Activated CD4-positive, alpha-beta memory T cell treated with anti-CD3 and anti-CD28 coated beads, Interleukin-2, amount 10 ng/mL, durations not matched to agents 7 days and 5 days (primary cell): Measurements from ENCODE around the gene NUDT22. TPM values are rescaled to one million over a fixed set of nuclear protein-coding genes. Genes with fewer than 3 reads are reported as not detected.

Experiments used
- CTCF ChIA-PET: fragments of 350-600 bp; sonication (Branson Sonifier 250); formaldehyde crosslinking; loops from one replicate; lab custom pipeline; 2021; ENCODE audit warnings: antibody characterized with exemption, inconsistent platforms; lab: Charles Lee
- POLR2A ChIA-PET: fragments of 350-600 bp; sonication (Branson Sonifier 250); formaldehyde crosslinking; loops from one replicate; lab custom pipeline; 2021; ENCODE audit warnings: antibody characterized with exemption; lab: Charles Lee
- DNase-seq: peaks from one replicate; pipeline ENCODE4 v3.0.0-alpha.2; 2020
- H3K27ac Mint-ChIP-seq: one replicate; pipeline ENCODE4 v1.8.0; 2021; ENCODE audit warnings: mild to moderate bottlenecking, mixed read lengths
- H3K27me3 Mint-ChIP-seq: one replicate; pipeline ENCODE4 v1.8.0; 2021; ENCODE audit warnings: mixed read lengths
- H3K36me3 Mint-ChIP-seq: one replicate; pipeline ENCODE4 v1.8.0; 2021; ENCODE audit warnings: low read depth, mixed read lengths
- H3K4me1 Mint-ChIP-seq: one replicate; pipeline ENCODE4 v1.8.0; 2021; ENCODE audit warnings: mixed read lengths
- H3K4me3 Mint-ChIP-seq: one replicate; pipeline ENCODE4 v1.8.0; 2021; ENCODE audit warnings: mild to moderate bottlenecking, mixed read lengths
- H3K9me3 Mint-ChIP-seq: one replicate; pipeline ENCODE4 v1.8.0; 2021; ENCODE audit warnings: mixed read lengths
- total RNA-seq, 2 experiments: library from RNA; stranded (reverse); gene quantifications; one replicate each; pipeline ENCODE4 v1.2.3, GENCODE V29; 2021

The NUDT22 gene
- total RNA-seq, 2 experiments from 2014 or later: 84.8 to 90.6 TPM

DNA sequence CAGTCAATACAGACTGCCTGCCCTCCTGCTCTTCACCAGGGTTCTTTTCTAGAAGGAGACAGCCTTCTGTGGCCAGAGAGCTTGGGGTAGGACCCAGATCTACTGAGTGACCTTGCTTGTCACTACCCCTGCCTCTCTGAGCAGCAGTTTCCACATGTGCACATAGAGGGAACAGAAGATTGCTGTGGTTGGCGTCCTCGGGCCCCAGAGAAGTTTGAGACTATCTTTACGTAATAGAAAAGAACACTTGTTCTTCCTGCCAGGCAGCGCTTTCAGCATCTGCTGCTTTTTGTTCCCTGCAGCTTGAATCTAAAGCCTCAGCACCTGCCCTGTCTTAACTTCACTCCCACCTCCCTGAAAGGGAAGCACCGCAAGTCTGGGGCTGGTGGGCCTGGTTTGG lies 12.9 kb downstream of the NUDT22 start:
- Mint-ChIP-seq H3K27ac (no peak overlapping the region), H3K36me3 (peaks cover 19% of the 10 kb centered on the region), H3K4me3 (no peak overlapping the region), H3K4me1 (peaks cover 47% of the 10 kb centered on the region), H3K9me3 (no peaks in the 10 kb centered on the region), H3K27me3 (no peaks in the 10 kb centered on the region)
- ChIA-PET CTCF (interaction anchor here (2.0 kb wide), 1 partner anchor 62 kb away, joined by 5 read pairs; no protein-coding TSS in a partner anchor), POLR2A (interaction anchor here (1.8 to 4.8 kb wide), 3 partner anchors 14 to 33 kb away, joined by 4 to 45 read pairs (median 19); partner anchors contain the start of genes FERMT3, NUDT22 and TRPT1)
- no peak for DNase-seq

DNA sequence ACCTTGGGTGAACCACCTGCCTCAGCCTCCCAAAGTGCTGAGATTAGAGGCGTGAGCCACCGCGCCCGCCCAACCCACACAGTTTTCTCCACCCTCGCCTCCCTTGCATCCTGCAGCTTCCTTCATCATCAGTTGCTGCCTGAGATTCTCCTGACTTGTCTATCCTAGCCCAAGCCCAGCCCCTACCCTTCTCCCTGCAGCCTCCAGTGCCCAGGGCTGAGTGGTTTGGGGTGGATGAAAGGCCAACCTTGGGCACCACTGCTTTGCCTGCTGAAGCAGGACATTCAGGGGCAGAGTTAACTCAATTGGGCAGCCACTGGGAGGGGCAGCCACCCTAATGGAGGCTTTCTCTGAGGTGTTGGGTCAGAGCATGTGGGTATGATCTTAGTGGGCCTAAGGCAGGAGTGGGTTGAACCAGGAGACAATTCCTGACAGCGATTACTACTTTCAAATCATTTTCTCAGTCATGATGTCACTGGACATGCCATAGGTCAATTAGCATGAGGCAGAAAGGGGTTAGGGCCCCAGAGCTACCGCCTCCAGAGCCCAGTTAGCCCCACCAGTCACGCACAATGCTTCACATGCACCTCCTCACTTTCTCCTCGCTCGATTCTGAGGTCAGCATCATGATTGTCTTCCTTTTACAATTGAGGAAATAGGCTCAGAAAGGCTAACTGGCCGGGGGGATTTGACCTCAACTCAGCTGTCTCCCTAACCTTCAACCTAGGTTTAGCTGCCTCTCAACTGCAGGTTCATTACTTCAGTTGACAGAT lies 13.8 kb downstream of the NUDT22 start:
- POLR2A ChIA-PET: interaction anchor here (1.0 to 4.8 kb wide), 4 partner anchors 15 to 33 kb away, joined by 4 to 45 read pairs (median 12); partner anchors contain the start of genes FERMT3, NUDT22 and TRPT1
- Mint-ChIP-seq H3K27ac (peak overlapping the region; percentile 92), H3K36me3 (peaks cover 23% of the 10 kb centered on the region), H3K27me3 (no peaks in the 10 kb centered on the region), H3K4me1 (peaks cover 53% of the 10 kb centered on the region), H3K4me3 (peak overlapping the region; percentile 90), H3K9me3 (no peaks in the 10 kb centered on the region)
- CTCF ChIA-PET: interaction anchor here (2.0 to 3.6 kb wide), 2 partner anchors 10 to 61 kb away, joined by 5 to 23 read pairs; no protein-coding TSS in a partner anchor
- no peak for DNase-seq

DNA sequence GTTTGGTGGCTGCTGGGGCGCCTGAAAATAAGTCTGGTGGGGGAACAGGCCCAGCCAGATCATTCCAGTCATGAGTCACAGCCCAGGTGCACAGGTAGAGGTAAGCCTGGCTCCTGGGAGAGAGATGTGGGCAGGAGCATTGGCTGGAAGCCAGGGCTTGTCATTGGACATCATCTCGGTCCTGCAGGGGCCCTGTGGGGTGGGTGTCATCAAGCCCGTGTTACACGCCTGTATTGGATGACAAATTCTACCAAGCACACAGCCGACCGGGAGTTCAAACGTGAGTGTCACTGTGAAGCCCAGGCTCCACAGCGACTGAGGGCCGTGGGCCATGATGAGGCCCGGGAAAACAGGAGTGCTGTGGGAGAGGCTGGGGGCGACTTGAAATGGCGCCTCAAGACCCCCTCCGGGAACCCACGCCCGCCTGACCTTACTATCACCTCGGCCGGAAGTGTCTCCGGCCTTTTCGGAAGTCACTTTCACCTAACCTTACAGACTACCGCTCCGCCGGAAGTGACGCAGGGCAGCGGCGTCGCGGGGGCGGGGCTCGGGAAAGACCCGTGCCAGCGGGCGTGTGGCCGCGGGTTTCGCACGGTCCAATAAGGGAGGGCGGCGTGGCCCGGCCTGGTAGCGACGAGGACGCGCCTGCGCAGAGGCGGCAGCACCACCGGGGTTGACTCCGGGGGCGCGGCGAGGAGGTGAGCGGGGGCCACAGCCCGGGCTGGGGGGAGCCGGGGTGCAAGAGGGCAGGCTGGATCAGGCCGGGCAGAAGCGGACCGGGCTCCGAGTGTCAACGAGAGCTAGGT lies 14.6 kb downstream of the NUDT22 start, which contains the start of gene FKBP2:
Gene FKBP2, plus strand, starts transcription at position 661 of the 806 bp plus-strand sequence. CDS start 1,293 bp downstream, outside the sequence.
- Mint-ChIP-seq H3K4me3 (peak within 1 kb of the TSS; percentile 90), H3K27me3 (no peaks in the 10 kb centered on the region), H3K4me1 (peaks cover 52% of the 10 kb centered on the region), H3K27ac (peak within 1 kb of the TSS; percentile 92), H3K36me3 (peaks cover 23% of the 10 kb centered on the region), H3K9me3 (no peaks in the 10 kb centered on the region)
- DNase-seq: peak; percentile 98
- ChIA-PET POLR2A (interaction anchor here (0.8 to 5.9 kb wide), 13 partner anchors 9 to 77 kb away, joined by 4 to 49 read pairs (median 8); partner anchors contain the start of genes BAD, DNAJC4, FERMT3 and NUDT22), CTCF (interaction anchor here (0.7 to 3.6 kb wide), 15 partner anchors 10 to 538 kb away, joined by 3 to 23 read pairs (median 5); partner anchors contain the start of genes CATSPERZ, GPR137, NUDT22 and PRDX5)

DNA sequence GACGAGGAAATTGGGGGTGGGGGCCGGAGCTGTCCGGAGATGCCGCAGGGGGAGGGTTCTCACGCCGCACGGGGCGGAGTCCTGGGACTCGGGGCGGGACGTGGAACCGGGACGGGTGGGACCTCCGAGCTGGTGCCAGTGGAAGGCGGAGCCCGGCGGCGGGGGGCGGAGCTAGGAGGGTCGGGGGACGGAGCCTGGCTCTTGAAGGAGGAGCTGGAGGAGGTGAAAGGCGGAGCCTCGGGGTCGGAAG lies 15.1 kb downstream of the NUDT22 start:
- H3K27ac Mint-ChIP-seq: peak overlapping the region; percentile 92
- DNase-seq: peak; percentile 100
- CTCF ChIA-PET: interaction anchor here (0.7 to 3.6 kb wide), 14 partner anchors 9 to 537 kb away, joined by 3 to 23 read pairs (median 6); partner anchors contain the start of genes CATSPERZ, GPR137, NUDT22 and PRDX5
- H3K4me3 Mint-ChIP-seq: peak overlapping the region; percentile 90
- H3K27me3 Mint-ChIP-seq: no peaks in the 10 kb centered on the region
- H3K36me3 Mint-ChIP-seq: peaks cover 23% of the 10 kb centered on the region
- H3K4me1 Mint-ChIP-seq: peaks cover 50% of the 10 kb centered on the region
- POLR2A ChIA-PET: interaction anchor here (0.8 to 5.9 kb wide), 11 partner anchors 9 to 76 kb away, joined by 4 to 49 read pairs (median 8); partner anchors contain the start of genes BAD, DNAJC4, FERMT3 and NUDT22
- H3K9me3 Mint-ChIP-seq: no peaks in the 10 kb centered on the region

DNA sequence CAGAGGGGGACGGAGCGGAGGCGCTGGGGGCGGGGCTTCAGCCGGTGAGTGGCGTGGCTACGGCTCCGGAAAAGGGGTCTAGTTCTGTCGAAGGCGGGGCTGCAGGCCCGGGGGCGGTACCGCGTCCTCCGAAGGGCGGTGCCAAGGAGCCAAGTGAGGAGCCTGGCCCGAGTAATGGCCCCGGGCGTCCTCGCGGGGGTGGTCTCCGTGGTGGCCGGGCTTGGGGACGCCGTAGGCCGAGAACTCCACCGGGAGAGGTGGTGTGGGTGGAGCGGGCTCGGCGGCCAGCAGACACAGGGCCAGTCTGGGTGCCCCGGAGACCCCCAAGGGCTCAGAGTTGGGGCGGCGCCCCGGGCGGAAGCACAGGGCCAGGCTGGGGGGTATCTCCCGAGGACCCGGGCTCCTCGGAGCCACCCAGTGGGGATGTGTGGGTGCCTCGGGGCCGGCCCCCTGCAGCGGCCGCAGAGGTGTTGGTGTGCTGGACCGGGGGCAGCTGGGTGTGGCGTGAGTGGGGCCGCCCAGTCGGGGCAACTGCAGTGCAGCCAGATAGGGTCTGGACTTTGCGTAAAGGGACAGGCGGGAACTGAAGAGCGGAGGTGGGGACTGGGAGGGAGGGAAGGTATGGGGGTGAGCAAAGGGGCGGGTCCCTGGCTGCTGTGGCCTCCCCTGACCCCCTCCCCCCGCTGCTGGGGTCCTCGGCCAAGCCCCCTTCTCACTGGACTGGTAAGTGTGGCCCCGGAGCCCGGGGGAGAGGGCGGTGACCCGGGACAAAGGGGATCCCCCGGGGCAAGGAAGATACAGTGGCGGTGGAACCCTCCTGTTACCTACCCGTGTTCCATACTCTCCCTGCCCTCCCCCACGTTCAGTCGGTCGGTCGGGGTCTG lies 15.7 kb downstream of the NUDT22 start:
- Mint-ChIP-seq H3K4me3 (peak overlapping the region; percentile 90), H3K36me3 (peaks cover 23% of the 10 kb centered on the region), H3K27ac (peak overlapping the region; percentile 92), H3K4me1 (peaks cover 50% of the 10 kb centered on the region), H3K27me3 (no peaks in the 10 kb centered on the region), H3K9me3 (no peaks in the 10 kb centered on the region)
- ChIA-PET CTCF (interaction anchor here (0.7 to 3.6 kb wide), 14 partner anchors 8 to 537 kb away, joined by 3 to 23 read pairs (median 6); partner anchors contain the start of genes CATSPERZ, GPR137, NUDT22 and PRDX5), POLR2A (interaction anchor here (0.6 to 11.2 kb wide), 13 partner anchors 8 to 76 kb away, joined by 4 to 131 read pairs (median 8); partner anchors contain the start of genes BAD, DNAJC4, FERMT3 and NUDT22)
- DNase-seq: no peak

DNA sequence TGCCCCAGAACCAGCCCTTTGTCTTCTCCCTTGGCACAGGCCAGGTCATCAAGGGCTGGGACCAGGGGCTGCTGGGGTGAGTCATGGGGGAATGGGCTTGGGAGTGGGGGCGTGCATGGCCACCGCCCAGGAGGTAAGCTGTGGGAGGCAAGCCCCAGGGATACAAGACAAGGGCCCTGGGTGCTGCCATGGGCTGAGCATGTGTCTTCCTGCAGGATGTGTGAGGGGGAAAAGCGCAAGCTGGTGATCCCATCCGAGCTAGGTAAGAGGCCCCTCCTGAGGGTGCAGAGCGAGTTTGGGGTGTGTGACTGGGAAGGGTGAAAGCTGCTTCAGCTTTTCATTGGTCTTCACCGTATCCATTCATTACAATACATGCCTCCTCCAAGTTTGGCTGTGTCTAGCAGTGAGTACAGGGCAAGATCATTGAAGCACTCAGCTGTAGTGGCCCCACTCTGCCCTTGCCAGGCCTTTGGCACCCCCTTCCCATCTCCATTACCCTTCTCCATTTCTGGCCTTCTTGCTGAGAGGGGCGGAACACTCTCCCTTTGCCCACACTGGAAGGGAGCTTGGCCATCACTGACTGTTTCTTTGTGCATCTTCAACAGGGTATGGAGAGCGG lies 17.3 kb downstream of the NUDT22 start:
- Mint-ChIP-seq H3K27me3 (no peaks in the 10 kb centered on the region), H3K27ac (peak overlapping the region; percentile 35), H3K9me3 (no peaks in the 10 kb centered on the region), H3K4me3 (peak overlapping the region; percentile 47), H3K36me3 (peaks cover 13% of the 10 kb centered on the region), H3K4me1 (peaks cover 56% of the 10 kb centered on the region)
- DNase-seq: no peak
- ChIA-PET POLR2A (interaction anchor here (0.8 to 11.2 kb wide), 11 partner anchors 12 to 97 kb away, joined by 3 to 131 read pairs (median 6); partner anchors contain the start of genes CCDC88B, DNAJC4, ESRRA and FERMT3), CTCF (interaction anchor here (0.7 to 3.6 kb wide), 7 partner anchors 7 to 74 kb away, joined by 3 to 23 read pairs (median 5); partner anchors contain the start of genes FERMT3, PRDX5 and TRMT112)

DNA sequence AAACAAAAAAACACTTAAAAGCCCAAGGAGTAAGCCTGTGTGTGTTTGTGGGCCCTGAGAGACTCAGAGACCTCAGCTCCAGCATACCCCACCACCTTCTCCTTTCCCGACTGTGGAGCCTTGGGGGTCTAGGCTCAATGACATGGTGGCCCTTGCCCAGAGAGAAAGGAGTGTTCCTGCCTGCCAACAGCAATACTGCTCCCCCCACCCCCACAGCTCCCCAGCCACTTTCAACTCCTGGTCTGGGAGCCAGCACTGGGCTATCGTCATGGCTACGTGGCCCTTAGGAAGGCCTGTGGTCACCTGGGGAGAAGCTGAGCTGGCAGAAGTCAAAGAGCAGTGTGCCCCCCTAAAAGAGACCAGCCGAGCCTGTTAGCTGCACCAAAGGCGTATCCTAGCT lies 18.0 kb downstream of the NUDT22 start:
- CTCF ChIA-PET: interaction anchor here (0.7 to 1.8 kb wide), 7 partner anchors 13 to 74 kb away, joined by 3 to 7 read pairs (median 5); partner anchors contain the start of genes FERMT3, NUDT22, PRDX5 and TRMT112
- DNase-seq: no peak
- Mint-ChIP-seq H3K4me3 (peak overlapping the region; percentile 47), H3K4me1 (peaks cover 55% of the 10 kb centered on the region), H3K9me3 (no peaks in the 10 kb centered on the region), H3K27ac (peak overlapping the region; percentile 35), H3K27me3 (no peaks in the 10 kb centered on the region), H3K36me3 (peaks cover 13% of the 10 kb centered on the region)
- POLR2A ChIA-PET: interaction anchor here (1.1 to 11.2 kb wide), 10 partner anchors 11 to 91 kb away, joined by 3 to 131 read pairs (median 12); partner anchors contain the start of genes CATSPERZ, DNAJC4, ESRRA and FERMT3

DNA sequence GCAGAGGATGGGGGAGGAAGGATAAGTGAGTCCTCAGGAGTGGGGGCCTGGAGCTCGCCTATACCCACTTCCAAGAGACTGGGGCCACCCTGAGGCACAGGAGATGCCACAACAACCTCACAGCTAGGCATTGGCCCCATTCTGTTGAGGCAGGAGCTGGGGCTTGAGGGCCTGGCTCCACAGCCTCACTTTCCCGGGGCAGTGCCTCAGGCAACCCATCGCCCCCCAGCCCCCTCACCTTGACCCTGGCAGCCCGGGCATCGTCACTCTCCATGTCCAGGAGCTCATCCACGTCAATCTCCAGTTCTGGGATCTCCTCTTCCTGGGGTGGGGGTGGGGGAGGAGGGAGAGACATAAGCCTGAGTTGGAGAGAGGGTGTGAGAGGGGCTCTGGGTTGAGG lies 18.9 kb downstream of the NUDT22 start:
- CTCF ChIA-PET: interaction anchor here (0.5 to 2.8 kb wide), 10 partner anchors 18 to 73 kb away, joined by 3 to 14 read pairs (median 6); partner anchors contain the start of genes ESRRA, NUDT22, PRDX5 and TRMT112

DNA sequence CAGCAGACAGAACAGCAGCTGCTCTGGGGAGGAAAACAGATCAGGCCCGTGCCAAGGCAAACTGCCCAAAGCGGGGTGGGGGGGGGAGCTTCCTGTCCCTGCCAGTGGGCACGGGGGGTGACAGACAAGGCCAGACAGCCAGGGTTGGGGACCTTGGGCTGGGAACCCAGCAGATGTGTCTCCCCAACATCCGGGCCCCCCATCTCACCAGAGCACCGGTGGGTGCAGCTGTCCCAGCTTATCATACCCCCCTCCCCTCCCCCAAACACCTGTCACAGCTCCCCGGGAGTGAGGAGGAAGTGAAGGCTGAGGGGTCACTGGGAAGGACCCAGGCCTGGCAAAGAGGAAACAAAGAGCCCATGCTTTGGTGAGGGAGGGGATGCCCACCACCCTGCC lies 19.3 kb downstream of the NUDT22 start:
- H3K9me3 Mint-ChIP-seq: no peaks in the 10 kb centered on the region
- peak overlapping the region; percentile 85 for H3K27ac Mint-ChIP-seq
- CTCF ChIA-PET: interaction anchor here (0.5 to 2.8 kb wide), 11 partner anchors 18 to 86 kb away, joined by 3 to 14 read pairs (median 6); partner anchors contain the start of genes ESRRA, NUDT22, PRDX5 and TRMT112
- DNase-seq: peak; percentile 40
- POLR2A ChIA-PET: interaction anchor here (0.8 to 11.2 kb wide), 18 partner anchors 9 to 533 kb away, joined by 3 to 131 read pairs (median 6); partner anchors contain the start of genes BAD, CATSPERZ, DNAJC4 and ESRRA
- peaks cover 3% of the 10 kb centered on the region for H3K27me3 Mint-ChIP-seq
- H3K4me3 Mint-ChIP-seq: peak overlapping the region; percentile 86
- peaks cover 51% of the 10 kb centered on the region for H3K4me1 Mint-ChIP-seq
- peaks cover 13% of the 10 kb centered on the region for H3K36me3 Mint-ChIP-seq

More for the DNA sequence above, 18.9 kb downstream of the NUDT22 start:
- no peak for DNase-seq
- Mint-ChIP-seq H3K27ac (peak overlapping the region; percentile 85), H3K36me3 (peaks cover 13% of the 10 kb centered on the region), H3K4me1 (peaks cover 52% of the 10 kb centered on the region), H3K4me3 (peak overlapping the region; percentile 86), H3K27me3 (peaks cover 1% of the 10 kb centered on the region), H3K9me3 (no peaks in the 10 kb centered on the region)
- POLR2A ChIA-PET: interaction anchor here (0.8 to 11.2 kb wide), 19 partner anchors 9 to 534 kb away, joined by 3 to 131 read pairs (median 8); partner anchors contain the start of genes BAD, CATSPERZ, DNAJC4 and ESRRA

DNA sequence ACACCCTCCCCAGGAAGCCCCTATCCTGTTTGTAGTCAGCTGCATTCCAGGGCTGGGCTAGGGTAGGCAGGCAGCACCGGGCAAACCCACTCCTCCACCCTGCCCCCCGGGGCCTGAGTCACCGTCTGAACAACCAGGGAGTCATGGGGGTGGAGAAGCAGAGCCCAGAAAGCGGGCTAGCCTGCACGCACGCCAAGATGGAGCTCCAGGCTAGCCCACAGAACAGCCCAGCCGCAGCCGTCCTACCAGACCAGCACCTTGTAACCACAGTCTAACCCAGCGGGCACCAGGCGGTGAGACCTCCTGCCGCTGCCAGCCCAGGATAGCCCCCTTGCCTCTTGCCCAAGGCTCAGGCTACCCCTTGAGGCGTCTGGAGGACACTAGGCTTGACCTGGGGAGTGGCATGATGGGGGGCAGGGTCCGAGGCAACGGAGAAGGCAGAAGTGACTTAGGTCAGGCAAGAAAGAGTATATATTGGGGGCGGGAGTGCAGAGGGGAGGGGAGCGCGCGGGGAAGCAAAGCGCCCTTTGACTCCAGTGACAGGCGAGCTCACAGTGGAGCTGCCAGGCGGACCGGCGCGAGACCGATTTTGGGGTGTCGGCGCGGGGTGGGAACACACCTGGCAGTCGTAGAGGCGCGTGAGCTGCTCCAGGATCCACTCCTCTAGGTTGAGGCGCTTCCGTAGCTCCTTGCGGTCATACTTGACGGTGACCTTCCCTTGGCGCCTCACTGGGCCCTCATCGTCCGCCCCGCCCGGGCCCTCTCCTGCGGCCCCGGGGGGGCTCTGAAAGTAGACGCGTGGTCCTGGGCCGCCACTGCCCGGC lies 19.9 kb downstream of the NUDT22 start:
- Mint-ChIP-seq H3K27ac (peak overlapping the region; percentile 85), H3K4me3 (peak overlapping the region; percentile 86), H3K27me3 (peaks cover 3% of the 10 kb centered on the region), H3K36me3 (peaks cover 13% of the 10 kb centered on the region), H3K4me1 (peaks cover 50% of the 10 kb centered on the region), H3K9me3 (no peaks in the 10 kb centered on the region)
- CTCF ChIA-PET: interaction anchor here (0.9 to 2.8 kb wide), 10 partner anchors 9 to 86 kb away, joined by 3 to 14 read pairs (median 5); partner anchors contain the start of genes ESRRA, PRDX5 and TRMT112
- POLR2A ChIA-PET: interaction anchor here (0.7 to 11.2 kb wide), 17 partner anchors 9 to 1390 kb away, joined by 3 to 131 read pairs (median 8); partner anchors contain the start of genes BAD, CATSPERZ, DNAJC4 and ESRRA
- DNase-seq: peak; percentile 76
